ENCODE data around the gene DSC3. TPM values are rescaled to one million over a fixed set of nuclear protein-coding genes. Genes with fewer than 3 reads are reported as not detected.

Gene DSC3
- polyA plus RNA-seq (2012; ENCODE audit: insufficient read depth, insufficient read length): not detected

DNA sequence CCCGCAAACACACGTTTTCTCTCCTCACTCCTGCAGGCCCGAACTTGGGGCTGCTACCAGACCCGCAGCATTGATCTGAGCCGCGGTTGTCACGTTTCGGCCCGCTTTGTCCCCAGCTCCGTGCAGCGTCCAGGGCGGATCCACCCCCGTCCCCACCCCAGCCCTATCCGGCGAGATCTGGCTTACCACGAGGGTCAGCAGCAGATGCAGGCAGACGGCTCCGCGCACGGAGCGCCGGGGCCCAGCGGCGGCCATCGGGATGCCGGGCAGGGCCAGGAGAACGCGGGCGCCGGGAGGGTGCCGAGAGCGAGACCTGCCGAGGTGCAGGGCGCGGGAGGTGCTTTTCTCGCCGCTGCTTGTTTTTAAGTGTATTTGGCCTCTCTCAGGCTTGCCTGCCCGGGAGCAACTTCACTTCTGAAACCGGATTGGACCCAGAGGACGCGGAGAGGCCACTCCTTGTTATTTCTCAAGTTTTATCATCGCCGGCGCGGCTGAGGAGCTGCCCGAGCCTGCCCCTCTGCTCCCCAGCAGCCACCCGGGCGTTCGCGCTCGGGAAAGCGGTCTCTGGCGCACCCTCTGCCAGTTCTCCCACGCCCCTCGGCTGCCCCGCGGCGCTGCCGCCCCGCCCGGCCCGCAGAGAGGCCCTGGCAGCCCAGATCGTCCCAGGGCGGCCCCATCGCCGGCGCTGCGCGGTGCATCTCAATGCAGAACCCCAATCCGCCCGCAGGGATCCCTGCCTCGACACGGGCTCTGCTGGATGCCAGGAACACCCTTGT is at the start of gene DSC3:
Gene DSC3, minus strand, starts transcription at position 337 of the 776 bp plus-strand sequence. Its CDS starts 82 bp downstream, at position 255.
- DNase-seq (ENCODE audit: low read depth, low spot score): no peak

DNA sequence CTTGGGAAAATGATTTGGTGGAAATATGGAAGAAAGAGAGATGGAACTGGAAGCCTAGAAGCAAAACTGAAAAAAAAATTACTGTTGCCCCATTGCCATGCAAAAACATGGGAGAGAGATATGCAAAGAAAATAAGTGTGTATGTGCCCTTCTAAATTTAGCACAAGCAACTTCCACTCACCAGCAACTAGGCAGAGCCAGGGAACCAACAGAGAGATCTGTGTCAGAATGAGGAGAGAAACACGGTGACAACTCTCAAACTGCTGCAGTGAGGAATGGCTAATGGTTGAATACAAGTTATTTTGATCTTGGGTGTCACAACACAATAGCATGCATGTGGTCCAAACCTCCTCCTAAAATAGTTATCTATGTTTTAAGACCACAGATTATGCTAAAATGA is 48.8 kb upstream of the DSC3 start:
- no peak for DNase-seq (ENCODE audit: low read depth, low spot score)
- no peak overlapping the region for H3K4me3 ChIP-seq (ENCODE audit: low read length)

More for the DNA sequence above, at the start of gene DSC3:
- H3K4me3 ChIP-seq (ENCODE audit: low read length): no peak within 1 kb of the TSS

DNA sequence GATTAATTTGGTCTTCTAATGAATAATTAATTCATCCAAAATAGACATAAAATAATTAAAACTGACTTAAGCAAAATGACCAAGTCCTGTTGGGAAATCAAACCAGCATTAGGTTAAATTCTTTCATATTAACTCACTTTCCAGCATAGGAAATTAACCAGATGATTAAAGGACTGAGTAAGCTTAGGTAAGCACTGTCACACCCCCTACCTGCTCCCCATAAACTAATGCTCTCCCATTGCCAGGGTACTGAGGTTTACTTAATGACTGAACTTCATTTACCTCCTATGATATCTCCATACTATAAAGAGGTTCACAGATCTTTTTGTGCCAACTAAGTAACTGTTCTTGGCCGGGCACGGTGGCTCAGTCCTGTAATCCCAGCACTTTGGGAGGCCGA is 46.0 kb upstream of the DSC3 start:
- no peak overlapping the region for H3K4me3 ChIP-seq (ENCODE audit: low read length)
- no peak for DNase-seq (ENCODE audit: low read depth, low spot score)

DNA sequence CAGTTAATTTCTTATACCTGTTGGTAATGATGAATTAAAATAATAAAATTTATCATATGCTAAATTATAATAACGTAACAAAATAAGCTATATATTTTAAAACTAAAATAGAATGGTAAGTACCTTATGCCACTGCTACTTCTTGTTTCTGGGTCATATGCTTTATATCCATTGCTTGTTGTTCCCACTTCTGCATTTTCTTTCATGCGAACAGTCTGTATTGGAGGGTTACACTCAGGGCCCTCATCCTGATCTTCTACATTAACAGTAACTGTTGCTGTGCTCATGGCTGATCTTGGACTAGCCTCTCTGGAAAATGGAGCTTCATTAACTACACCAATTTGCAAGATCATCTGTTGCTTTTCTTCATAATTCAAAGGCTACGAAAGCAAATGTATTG is 37.4 kb upstream of the DSC3 start:
- H3K4me3 ChIP-seq (ENCODE audit: low read length): no peak overlapping the region
- no peak for DNase-seq (ENCODE audit: low read depth, low spot score)

GRCh38 chr18:31077878-31078277 is 35.3 kb upstream of the DSC3 start:
- DNase-seq (ENCODE audit: low read depth, low spot score): no peak
- no peak overlapping the region for H3K4me3 ChIP-seq (ENCODE audit: low read length)

DNA sequence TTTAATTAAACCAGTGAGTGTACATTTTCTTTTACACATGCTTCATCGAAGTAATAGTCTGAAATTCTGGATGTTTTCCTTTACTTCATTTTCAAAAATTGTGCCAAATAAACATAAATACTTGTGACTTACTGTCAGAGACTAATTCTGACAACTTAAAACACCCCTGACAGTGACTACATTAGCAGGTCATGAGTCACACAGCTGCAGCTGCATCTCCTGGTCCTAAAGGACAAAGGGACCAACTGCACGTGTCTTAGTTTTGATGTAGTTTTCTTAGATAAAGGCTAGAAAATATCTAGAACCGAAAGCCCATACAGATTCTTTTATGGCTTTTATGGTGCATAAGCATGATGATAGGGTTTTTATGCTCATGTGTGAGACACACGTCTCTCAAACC is 29.6 kb upstream of the DSC3 start:
- H3K4me3 ChIP-seq (ENCODE audit: low read length): no peak overlapping the region
- DNase-seq (ENCODE audit: low read depth, low spot score): no peak

DNA sequence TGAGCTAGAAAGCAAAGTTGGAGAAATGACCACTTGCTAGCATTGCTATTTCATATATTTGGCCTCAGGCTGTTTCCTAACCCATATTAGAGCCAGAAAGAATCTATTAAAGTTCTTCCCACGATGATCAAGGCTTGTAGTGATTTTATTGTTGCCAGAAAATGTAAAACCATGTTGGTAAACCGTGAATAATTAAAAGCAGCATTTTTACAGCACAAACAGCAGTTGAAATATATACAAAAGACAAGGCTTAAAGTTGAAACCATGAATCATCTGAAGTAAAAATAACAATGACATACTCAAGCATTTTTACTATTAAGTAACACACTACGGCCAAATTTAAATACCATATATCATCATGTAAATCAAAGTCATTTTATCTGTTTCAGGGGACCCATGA is 27.7 kb upstream of the DSC3 start:
- H3K4me3 ChIP-seq (ENCODE audit: low read length): no peak overlapping the region
- no peak for DNase-seq (ENCODE audit: low read depth, low spot score)

- DNase-seq (ENCODE audit: low read depth, low spot score): no peak
- no peak overlapping the region for H3K4me3 ChIP-seq (ENCODE audit: low read length)
These were observed 23.7 kb upstream of the DSC3 start for GRCh38 chr18:31066266-31066665.

DNA sequence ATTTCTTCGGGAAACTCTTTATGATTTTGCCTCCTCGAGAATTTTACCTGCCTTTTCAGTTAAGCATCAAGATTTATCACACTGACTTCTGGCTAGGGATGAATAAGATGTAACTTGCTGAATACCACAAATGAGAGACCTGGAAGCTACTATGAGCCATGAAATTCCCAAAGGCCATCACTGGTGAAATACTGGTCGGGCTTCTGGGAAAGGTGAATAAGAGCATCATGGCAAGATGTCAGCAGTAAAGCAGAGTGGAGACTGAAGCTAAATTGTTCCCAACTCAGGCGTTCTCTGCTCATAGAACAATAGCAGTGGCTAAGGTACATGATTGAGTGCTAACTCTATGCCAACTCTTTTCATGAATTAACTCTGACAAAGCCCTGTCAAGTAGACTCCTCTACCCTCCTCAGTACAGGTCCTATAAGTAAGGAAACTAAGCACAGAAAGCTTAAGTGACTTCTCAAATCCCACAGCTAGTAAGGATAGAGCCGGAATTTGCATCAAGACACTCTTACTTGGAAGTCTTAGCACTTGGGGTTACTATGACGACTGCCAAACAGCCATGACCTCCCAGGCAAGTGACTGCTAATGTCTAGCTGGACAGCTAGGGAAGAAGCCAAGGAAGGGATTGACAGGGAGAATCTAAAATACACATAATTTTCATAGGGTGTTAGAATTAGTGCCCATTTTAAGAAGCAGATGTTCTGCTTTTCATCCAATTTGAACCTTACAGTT is 22.7 kb upstream of the DSC3 start:
- no peak overlapping the region for H3K4me3 ChIP-seq (ENCODE audit: low read length)
- no peak for DNase-seq (ENCODE audit: low read depth, low spot score)

DNA sequence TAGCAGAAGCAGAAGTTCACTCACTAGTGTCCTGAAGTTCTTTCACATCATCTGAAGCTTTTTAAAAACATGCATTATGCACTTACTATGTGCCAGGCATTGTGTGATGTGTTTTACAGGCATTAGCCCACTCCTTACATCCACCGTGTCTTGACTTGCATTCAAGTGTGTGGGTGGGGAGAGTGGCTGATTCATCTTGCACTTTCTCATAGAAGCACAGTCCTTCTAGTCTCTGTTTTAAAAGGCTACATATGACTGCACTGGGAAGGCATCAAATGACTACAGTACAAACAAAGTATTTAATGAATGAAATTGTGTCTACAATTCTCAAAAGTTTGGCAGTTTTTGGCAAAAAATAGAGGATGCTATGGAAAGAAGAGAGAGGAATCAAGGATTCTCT is 21.6 kb upstream of the DSC3 start:
- H3K4me3 ChIP-seq (ENCODE audit: low read length): no peak overlapping the region
- no peak for DNase-seq (ENCODE audit: low read depth, low spot score)

DNA sequence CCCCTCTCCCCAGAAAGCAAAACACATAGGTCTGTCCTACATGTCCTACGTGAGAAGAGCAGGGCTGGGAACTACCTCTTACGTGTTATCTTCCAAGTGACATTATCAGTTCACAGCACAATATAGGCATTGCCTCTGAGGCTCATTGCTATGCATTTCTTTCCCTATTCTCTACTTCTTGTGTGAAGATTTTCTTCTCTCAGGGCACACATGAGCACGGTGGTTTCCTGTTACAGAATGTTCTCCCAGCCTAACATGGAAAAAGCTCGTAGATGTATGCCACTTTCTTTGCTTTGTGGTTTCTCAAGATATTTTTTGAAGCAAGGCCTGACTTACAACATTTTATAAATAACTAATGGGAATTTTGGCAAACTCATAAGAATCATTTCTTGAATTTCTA is 19.4 kb upstream of the DSC3 start:
- H3K4me3 ChIP-seq (ENCODE audit: low read length): no peak overlapping the region
- no peak for DNase-seq (ENCODE audit: low read depth, low spot score)

GRCh38 chr18:31058897-31059296 is 16.4 kb upstream of the DSC3 start:
- DNase-seq (ENCODE audit: low read depth, low spot score): no peak
- H3K4me3 ChIP-seq (ENCODE audit: low read length): no peak overlapping the region

DNA sequence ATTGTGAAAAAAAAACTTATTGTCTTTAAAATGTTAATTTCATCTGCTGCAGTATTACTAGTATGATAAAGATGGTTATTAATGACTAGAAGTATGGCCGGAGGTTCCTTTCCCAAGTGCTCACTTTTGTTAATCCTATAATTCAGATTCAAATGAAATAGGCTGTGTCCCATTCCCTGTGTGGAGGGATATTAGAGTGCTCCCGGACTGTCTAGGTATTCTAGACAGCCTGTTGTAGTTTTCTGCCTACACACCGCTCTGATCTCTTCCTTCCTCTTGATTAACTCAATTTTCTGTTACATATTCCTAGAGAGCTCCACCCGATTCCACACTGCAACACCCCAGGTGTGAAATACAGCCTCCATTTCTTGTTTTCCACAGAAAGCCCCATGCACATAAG is 15.4 kb upstream of the DSC3 start:
- H3K4me3 ChIP-seq (ENCODE audit: low read length): no peak overlapping the region
- DNase-seq (ENCODE audit: low read depth, low spot score): no peak

- no peak for DNase-seq (ENCODE audit: low read depth, low spot score)
- no peak overlapping the region for H3K4me3 ChIP-seq (ENCODE audit: low read length)
These were observed 14.5 kb upstream of the DSC3 start for GRCh38 chr18:31057051-31057450.

DNA sequence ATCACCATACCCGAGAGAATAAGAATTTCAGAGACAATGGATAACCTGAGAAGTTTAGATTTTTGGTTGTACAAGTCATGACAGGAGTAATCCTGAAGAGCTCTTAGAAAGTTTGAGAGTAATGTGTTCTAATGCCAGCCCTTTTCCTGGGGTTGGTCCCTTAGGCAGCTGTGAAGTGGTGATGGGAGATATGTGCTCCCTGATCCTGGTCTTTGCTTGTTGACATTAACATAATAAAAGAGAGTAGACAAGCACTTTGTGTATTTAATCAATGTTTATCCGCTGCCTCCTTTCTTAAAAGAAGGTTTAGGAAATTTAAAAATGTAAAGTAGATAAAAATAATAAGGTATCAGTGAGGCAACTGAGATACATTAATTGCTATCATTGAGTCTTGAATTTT is 13.8 kb upstream of the DSC3 start:
- H3K4me3 ChIP-seq (ENCODE audit: low read length): no peak overlapping the region
- DNase-seq (ENCODE audit: low read depth, low spot score): no peak

- no peak for DNase-seq (ENCODE audit: low read depth, low spot score)
- H3K4me3 ChIP-seq (ENCODE audit: low read length): no peak overlapping the region
These were observed 8.1 kb upstream of the DSC3 start for GRCh38 chr18:31050635-31051034.

GRCh38 chr18:31049189-31049588 is 6.6 kb upstream of the DSC3 start:
- no peak overlapping the region for H3K4me3 ChIP-seq (ENCODE audit: low read length)
- no peak for DNase-seq (ENCODE audit: low read depth, low spot score)

DNA sequence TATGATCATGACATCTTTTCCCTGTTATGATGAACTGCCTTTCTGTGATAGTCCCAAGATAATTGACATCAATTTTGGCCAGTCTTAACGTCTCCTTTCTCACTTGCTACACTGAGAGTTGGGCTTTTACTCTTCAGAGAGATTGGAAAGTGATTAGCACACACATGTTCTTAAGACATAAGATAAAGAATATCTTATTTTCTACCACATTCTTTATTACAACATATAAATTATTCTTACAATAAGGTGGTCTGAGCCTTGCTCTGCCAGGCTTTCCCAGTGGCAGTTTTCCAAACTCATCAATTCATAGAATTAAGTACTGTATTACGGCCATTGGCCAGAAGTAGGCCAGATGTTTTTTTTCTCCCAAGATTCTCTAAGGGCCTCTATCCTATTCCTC is 5.7 kb upstream of the DSC3 start:
- no peak for DNase-seq (ENCODE audit: low read depth, low spot score)
- no peak overlapping the region for H3K4me3 ChIP-seq (ENCODE audit: low read length)

DNA sequence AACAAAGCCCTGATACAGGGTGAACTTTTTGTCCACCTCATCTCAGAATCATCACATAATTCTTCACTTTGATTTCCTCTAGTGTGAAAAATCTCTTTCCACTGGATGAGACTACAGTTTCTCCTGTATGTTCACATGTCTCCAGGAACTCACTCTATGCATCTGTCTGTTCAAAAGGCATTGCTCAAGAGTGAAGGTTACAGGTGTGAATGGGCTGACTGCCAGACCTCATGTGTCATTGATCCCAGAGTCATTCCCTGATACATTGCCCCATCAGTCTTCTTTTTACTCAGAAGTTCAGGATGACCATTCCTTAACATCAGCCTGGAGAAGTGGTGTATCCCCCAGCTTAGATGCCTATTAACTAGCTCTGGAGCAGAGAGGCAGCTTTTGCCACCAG is 4.4 kb upstream of the DSC3 start:
- no peak overlapping the region for H3K4me3 ChIP-seq (ENCODE audit: low read length)
- DNase-seq (ENCODE audit: low read depth, low spot score): no peak

DNA sequence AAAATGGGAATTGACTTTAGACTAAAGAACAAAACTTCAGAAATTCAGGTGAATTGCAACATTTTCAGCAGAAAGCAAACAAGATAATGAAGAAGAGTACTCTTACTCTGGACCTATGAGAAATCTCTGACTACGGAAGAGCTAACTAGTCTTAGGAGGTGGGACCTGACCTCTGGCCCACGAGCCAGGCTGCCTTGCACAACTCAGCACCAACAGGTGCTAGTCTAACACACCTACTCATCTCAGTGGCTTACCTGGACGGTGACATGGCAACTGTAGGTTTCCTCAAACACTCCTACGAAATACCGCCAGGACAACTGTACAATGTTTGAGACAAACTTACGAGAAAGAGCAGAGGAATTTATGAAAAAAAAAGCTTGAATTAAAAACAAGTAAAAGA is 3.1 kb upstream of the DSC3 start:
- H3K4me3 ChIP-seq (ENCODE audit: low read length): no peak overlapping the region
- no peak for DNase-seq (ENCODE audit: low read depth, low spot score)

DNA sequence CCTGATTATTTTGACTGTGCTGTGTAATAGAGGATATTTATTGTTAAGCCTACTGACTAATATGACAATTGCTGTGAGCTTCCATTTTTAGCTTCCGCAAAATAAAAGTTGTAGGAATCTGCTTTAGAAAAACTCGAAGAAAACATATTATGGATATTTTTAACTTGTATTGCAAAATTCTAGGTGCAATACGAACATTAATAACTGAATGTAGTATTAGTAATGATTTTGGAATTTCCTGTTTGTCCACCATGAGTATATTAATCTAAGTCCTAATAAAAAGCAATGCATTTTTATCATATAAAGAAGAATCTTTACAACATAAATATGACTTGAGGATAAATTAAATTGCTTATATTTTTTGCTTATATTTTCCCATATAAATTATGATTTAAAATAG is 2.4 kb upstream of the DSC3 start:
- no peak for DNase-seq (ENCODE audit: low read depth, low spot score)
- H3K4me3 ChIP-seq (ENCODE audit: low read length): no peak overlapping the region
